Progenitor cell of endocrine pancreas (in vitro differentiated cells): ENCODE data around the gene ATXN7L1. TPM values are rescaled to one million over a fixed set of nuclear protein-coding genes. Genes with fewer than 3 reads are reported as not detected.

Experiments
- DNase-seq: peaks from one replicate; pipeline ENCODE4 v3.0.0; 2021; ENCODE audit warnings: low spot score; ENCODE audit not compliant: unreplicated experiment
- H3K27ac Mint-ChIP-seq: 2 replicates; pipeline ENCODE4 v1.8.0; 2021; ENCODE audit warnings: mild to moderate bottlenecking, moderate library complexity, mixed read lengths
- H3K27me3 Mint-ChIP-seq: 2 replicates; pipeline ENCODE4 v1.8.0; 2021; ENCODE audit warnings: mixed read lengths
- H3K36me3 Mint-ChIP-seq: 2 replicates; pipeline ENCODE4 v1.8.0; 2022; ENCODE audit warnings: mixed read lengths; ENCODE audit not compliant: insufficient read depth
- H3K4me1 Mint-ChIP-seq: 2 replicates; pipeline ENCODE4 v1.8.0; 2021; ENCODE audit warnings: low read depth, mixed read lengths
- H3K4me3 Mint-ChIP-seq: 2 replicates; pipeline ENCODE4 v1.8.0; 2021; ENCODE audit warnings: low read depth, mild to moderate bottlenecking, moderate library complexity, mixed read lengths
- H3K9me3 Mint-ChIP-seq: 2 replicates; pipeline ENCODE4 v1.8.0; 2021; ENCODE audit warnings: low read depth, mixed read lengths
- total RNA-seq: library from RNA; stranded (reverse); gene quantifications from 2 replicates; pipeline ENCODE4 v1.2.1, GENCODE V29; 2021
- TF ChIP-seq, protein P1 (sequence below): fragments of 200-600 bp; sonication (generic); IDR thresholded peaks from one replicate; pipeline ENCODE4 v1.5.0; 2021; ENCODE audit warnings: antibody characterized with exemption, mild to moderate bottlenecking; ENCODE audit not compliant: unreplicated experiment

Gene ATXN7L1
- total RNA-seq, 1 donor from 2014 or later: 18.3 TPM

DNA sequence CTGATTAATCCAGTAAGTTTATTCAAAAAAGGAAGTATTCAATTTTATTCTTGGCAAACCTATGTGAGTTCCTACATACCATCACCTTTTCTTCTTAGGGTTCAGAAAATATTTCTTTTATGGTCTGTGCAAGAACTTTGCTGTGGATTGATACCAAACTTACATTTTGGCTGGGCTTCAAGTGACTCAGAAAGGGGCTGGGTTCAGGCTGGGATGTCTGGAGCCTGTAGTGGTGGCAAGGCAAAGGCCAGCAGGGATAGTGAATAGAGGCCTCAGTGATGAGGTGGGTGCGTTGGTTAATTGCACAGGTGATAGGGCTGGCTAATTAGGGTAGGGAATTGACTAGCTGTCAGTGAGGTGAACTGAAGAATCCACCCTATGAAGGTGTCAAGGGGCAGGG is 40.2 kb upstream of the ATXN7L1 start:
- Mint-ChIP-seq H3K4me1 (peaks cover 1% of the 10 kb centered on the region), H3K9me3 (no peaks in the 10 kb centered on the region), H3K36me3 (peaks cover 2% of the 10 kb centered on the region), H3K27me3 (peaks cover 3% of the 10 kb centered on the region), H3K4me3 (no peak overlapping the region), H3K27ac (no peak overlapping the region)
- DNase-seq: no peak
- TF ChIP-seq, protein P1, sequence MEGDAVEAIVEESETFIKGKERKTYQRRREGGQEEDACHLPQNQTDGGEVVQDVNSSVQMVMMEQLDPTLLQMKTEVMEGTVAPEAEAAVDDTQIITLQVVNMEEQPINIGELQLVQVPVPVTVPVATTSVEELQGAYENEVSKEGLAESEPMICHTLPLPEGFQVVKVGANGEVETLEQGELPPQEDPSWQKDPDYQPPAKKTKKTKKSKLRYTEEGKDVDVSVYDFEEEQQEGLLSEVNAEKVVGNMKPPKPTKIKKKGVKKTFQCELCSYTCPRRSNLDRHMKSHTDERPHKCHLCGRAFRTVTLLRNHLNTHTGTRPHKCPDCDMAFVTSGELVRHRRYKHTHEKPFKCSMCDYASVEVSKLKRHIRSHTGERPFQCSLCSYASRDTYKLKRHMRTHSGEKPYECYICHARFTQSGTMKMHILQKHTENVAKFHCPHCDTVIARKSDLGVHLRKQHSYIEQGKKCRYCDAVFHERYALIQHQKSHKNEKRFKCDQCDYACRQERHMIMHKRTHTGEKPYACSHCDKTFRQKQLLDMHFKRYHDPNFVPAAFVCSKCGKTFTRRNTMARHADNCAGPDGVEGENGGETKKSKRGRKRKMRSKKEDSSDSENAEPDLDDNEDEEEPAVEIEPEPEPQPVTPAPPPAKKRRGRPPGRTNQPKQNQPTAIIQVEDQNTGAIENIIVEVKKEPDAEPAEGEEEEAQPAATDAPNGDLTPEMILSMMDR: no peak

GRCh38 chr7:105913947-105914346 is 37.5 kb upstream of the ATXN7L1 start:
- Mint-ChIP-seq H3K9me3 (peaks cover 8% of the 10 kb centered on the region), H3K4me3 (no peak overlapping the region), H3K27ac (no peak overlapping the region), H3K36me3 (peaks cover 9% of the 10 kb centered on the region), H3K4me1 (peaks cover 1% of the 10 kb centered on the region), H3K27me3 (no peaks in the 10 kb centered on the region)
- DNase-seq: no peak
- TF ChIP-seq, protein P1: no peak

- Mint-ChIP-seq H3K27me3 (no peaks in the 10 kb centered on the region), H3K9me3 (peaks cover 8% of the 10 kb centered on the region), H3K4me3 (no peak overlapping the region), H3K36me3 (peaks cover 9% of the 10 kb centered on the region), H3K4me1 (peaks cover 1% of the 10 kb centered on the region), H3K27ac (no peak overlapping the region)
- DNase-seq: no peak
- TF ChIP-seq, protein P1: no peak
These were observed 35.7 kb upstream of the ATXN7L1 start for GRCh38 chr7:105911961-105912575.

GRCh38 chr7:105910172-105910571 is 33.8 kb upstream of the ATXN7L1 start:
- Mint-ChIP-seq H3K4me1 (peaks cover 1% of the 10 kb centered on the region), H3K27me3 (no peaks in the 10 kb centered on the region), H3K9me3 (peaks cover 8% of the 10 kb centered on the region), H3K27ac (no peak overlapping the region), H3K4me3 (no peak overlapping the region), H3K36me3 (peaks cover 9% of the 10 kb centered on the region)
- TF ChIP-seq, protein P1: no peak
- DNase-seq: no peak

GRCh38 chr7:105909742-105910141 is 33.3 kb upstream of the ATXN7L1 start:
- no peak for DNase-seq
- Mint-ChIP-seq H3K36me3 (peaks cover 10% of the 10 kb centered on the region), H3K27me3 (peaks cover 4% of the 10 kb centered on the region), H3K4me1 (peaks cover 1% of the 10 kb centered on the region), H3K9me3 (peaks cover 8% of the 10 kb centered on the region), H3K27ac (no peak overlapping the region), H3K4me3 (no peak overlapping the region)
- TF ChIP-seq, protein P1: no peak
